PC-3 (cell line): ENCODE data around the gene AIG1. TPM values are rescaled to one million over a fixed set of nuclear protein-coding genes. Genes with fewer than 3 reads are reported as not detected.

Experiments
- ATAC-seq: fragments of 200-7000 bp; cut with Tn5 transposase; 2 replicates; pipeline ENCODE4 v1.9.1; 2020; ENCODE audit warnings: mild to moderate bottlenecking, moderate library complexity
- BruUV-seq: library from RNA; stranded (reverse); fragments of 400-500 nt; replicated peaks from 2 replicates; lab custom pipeline; 2021; lab: Mats Ljungman, UMichigan
- CTCF ChIA-PET: fragments of 300-600 bp; sonication (Branson Sonifier 250); formaldehyde crosslinking; loops from one replicate; lab custom pipeline; 2022; ENCODE audit warnings: antibody characterized with exemption; lab: Charles Lee
- POLR2A ChIA-PET: fragments of 300-600 bp; sonication (Branson Sonifier 250); formaldehyde crosslinking; loops from one replicate; lab custom pipeline; 2022; ENCODE audit warnings: antibody characterized with exemption; ENCODE audit not compliant: unreplicated experiment; lab: Charles Lee
- DNase-seq: peaks from one replicate; pipeline ENCODE4 v3.0.0-alpha.2; 2015
- H2AFZ ChIP-seq: fragments of 300-600 bp; sonication (generic); 2 replicates; pipeline ENCODE4 v1.6.0; 2016; ENCODE audit warnings: antibody characterized with exemption, low read length
- H3F3A ChIP-seq: fragments of 300-600 bp; sonication (generic); one replicate; pipeline ENCODE4 v1.6.0; 2017; ENCODE audit warnings: antibody characterized with exemption, low read length, control low read depth, mild to moderate bottlenecking; ENCODE audit not compliant: unreplicated experiment
- H3K27ac ChIP-seq: fragments of 300-600 bp; sonication (generic); 2 replicates; pipeline ENCODE4 v1.5.1; 2016; ENCODE audit warnings: mild to moderate bottlenecking, low read length
- H3K27me3 ChIP-seq: fragments of 300-600 bp; sonication (generic); 2 replicates; pipeline ENCODE4 v1.6.1; 2016; ENCODE audit warnings: low read length, mixed read lengths
- H3K36me3 ChIP-seq: fragments of 300-600 bp; sonication (generic); 2 replicates; pipeline ENCODE4 v1.6.1; 2016; ENCODE audit warnings: low read depth, mixed run types, low read length, mixed read lengths
- H3K4me1 ChIP-seq: fragments of 300-600 bp; sonication (generic); 2 replicates; pipeline ENCODE4 v1.5.1; 2016; ENCODE audit warnings: low read length; ENCODE audit not compliant: insufficient read depth
- H3K4me2 ChIP-seq: fragments of 300-600 bp; sonication (generic); 2 replicates; pipeline ENCODE4 v1.6.0; 2016; ENCODE audit warnings: low read length
- H3K4me3 ChIP-seq: fragments of 300-600 bp; sonication (generic); 2 replicates; pipeline ENCODE4 v1.5.1; 2016; ENCODE audit warnings: mild to moderate bottlenecking, low read length, mixed read lengths
- H3K79me2 ChIP-seq: fragments of 300-600 bp; sonication (generic); 2 replicates; pipeline ENCODE4 v1.6.1; 2017; ENCODE audit warnings: low read length, mixed read lengths
- H3K9ac ChIP-seq: fragments of 300-600 bp; sonication (generic); 2 replicates; pipeline ENCODE4 v1.6.0; 2016; ENCODE audit warnings: mild to moderate bottlenecking, low read length
- H3K9me2 ChIP-seq: fragments of 300-600 bp; sonication (generic); replicated peaks from 2 replicates; pipeline ENCODE4 v1.6.1; 2016; ENCODE audit warnings: mixed run types, low read length, mixed read lengths
- H3K9me3 ChIP-seq: fragments of 300-600 bp; sonication (generic); 2 replicates; pipeline ENCODE4 v1.6.1; 2016; ENCODE audit warnings: low read length, mixed read lengths
- H4K20me1 ChIP-seq: fragments of 300-600 bp; sonication (generic); 2 replicates; pipeline ENCODE4 v1.6.1; 2016; ENCODE audit warnings: low read length, mixed read lengths
- CTCF ChIP-seq: fragments of 300-600 bp; sonication (generic); conservative IDR thresholded peaks from 2 replicates; pipeline ENCODE4 v1.5.1; 2017; ENCODE audit warnings: antibody characterized with exemption, low read depth, mild to moderate bottlenecking, low read length
- EZH2 ChIP-seq: fragments of 300-600 bp; sonication (generic); IDR thresholded peaks from one replicate; pipeline ENCODE4 v1.6.1; 2017; ENCODE audit warnings: antibody characterized with exemption, mild to moderate bottlenecking, low read length; ENCODE audit not compliant: unreplicated experiment
- EZH2phosphoT487 ChIP-seq: fragments of 300-600 bp; sonication (generic); IDR thresholded peaks from 2 replicates; pipeline ENCODE4 v1.6.1; 2018; ENCODE audit warnings: mild to moderate bottlenecking, antibody characterized with exemption, low read length, borderline replicate concordance
- intact Hi-C: fragments of 100-400 bp; cut with micrococcal nuclease; formaldehyde crosslinking; loops from 2 replicates; pipeline ENCODE4 v1.9.0; 2023
- total RNA-seq: library from RNA; depleted of rRNA; stranded (reverse); fragments of >200 nt; gene quantifications from 2 replicates; pipeline ENCODE4 v1.2.3, GENCODE V29; 2014

Gene AIG1
- total RNA-seq, 1 experiment from 2014 or later: 32.7 TPM

- Histone ChIP-seq H3K9ac (no peak overlapping the region), H3K4me2 (no peak overlapping the region), H4K20me1 (no peaks in the 10 kb centered on the region), H3K4me3 (no peak overlapping the region), H3K27ac (no peak overlapping the region), H3K9me3 (no peaks in the 10 kb centered on the region), H3K36me3 (no peaks in the 10 kb centered on the region), H3F3A (no peaks in the 10 kb centered on the region), H3K79me2 (no peaks in the 10 kb centered on the region), H3K4me1 (peaks cover 6% of the 10 kb centered on the region; the same call in 1 of the 2 replicates), H2AFZ (no peak overlapping the region), H3K9me2 (no peaks in the 10 kb centered on the region), H3K27me3 (no peaks in the 10 kb centered on the region)
- CTCF ChIA-PET: no interaction called here
- intact Hi-C loops: no loop called here
- no peak for ATAC-seq
- no peak for DNase-seq
- POLR2A ChIA-PET: no interaction called here
- TF ChIP-seq EZH2 (no peak), CTCF (no peak), EZH2phosphoT487 (no peak)
- BruUV-seq: no TSS peak
These were observed 309.3 kb downstream of the AIG1 start for GRCh38 chr6:143369971-143370370.

GRCh38 chr6:143370812-143371370, 310.2 kb downstream of the AIG1 start:
- Histone ChIP-seq H3K79me2 (no peaks in the 10 kb centered on the region), H3K4me1 (peaks cover 6% of the 10 kb centered on the region; the same call in 1 of the 2 replicates), H3F3A (no peaks in the 10 kb centered on the region), H3K9me2 (no peaks in the 10 kb centered on the region), H4K20me1 (no peaks in the 10 kb centered on the region), H3K4me2 (no peak overlapping the region), H3K27ac (no peak overlapping the region), H3K27me3 (no peaks in the 10 kb centered on the region), H3K9me3 (no peaks in the 10 kb centered on the region), H3K36me3 (no peaks in the 10 kb centered on the region), H3K9ac (no peak overlapping the region), H3K4me3 (no peak overlapping the region), H2AFZ (no peak overlapping the region)
- no TSS peak for BruUV-seq
- DNase-seq: no peak
- POLR2A ChIA-PET: no interaction called here
- TF ChIP-seq EZH2 (no peak), EZH2phosphoT487 (no peak), CTCF (no peak)
- no peak for ATAC-seq
- CTCF ChIA-PET: no interaction called here
- intact Hi-C loops: no loop called here

GRCh38 chr6:143372199-143372882, 311.7 kb downstream of the AIG1 start:
- intact Hi-C loops: no loop called here
- Histone ChIP-seq H2AFZ (no peak overlapping the region), H3K27ac (no peak overlapping the region), H3K36me3 (no peaks in the 10 kb centered on the region), H3K4me1 (peaks cover 6% of the 10 kb centered on the region; the same call in 1 of the 2 replicates), H3K4me2 (no peak overlapping the region), H3F3A (no peaks in the 10 kb centered on the region), H4K20me1 (no peaks in the 10 kb centered on the region), H3K4me3 (no peak overlapping the region), H3K9ac (no peak overlapping the region), H3K9me3 (no peaks in the 10 kb centered on the region), H3K79me2 (no peaks in the 10 kb centered on the region), H3K9me2 (no peaks in the 10 kb centered on the region), H3K27me3 (no peaks in the 10 kb centered on the region)
- ChIA-PET CTCF (no interaction called here), POLR2A (no interaction called here)
- ATAC-seq (no peak), DNase-seq (no peak)
- BruUV-seq: no TSS peak
- TF ChIP-seq EZH2phosphoT487: no peak
- TF ChIP-seq EZH2: no peak
- TF ChIP-seq CTCF: no peak
